Parathyroid adenoma (tissue), 2 donors: ENCODE data around the gene MYZAP.

Source experiments
- H2AFZ ChIP-seq: fragments of 300-600 bp; sonication (generic); one replicate; pipeline ENCODE4 v1.7.0; 2017; ENCODE audit warnings: antibody characterized with exemption, mild to moderate bottlenecking
- H3K27ac ChIP-seq: fragments of 300-600 bp; sonication (generic); one replicate; pipeline ENCODE4 v1.7.0; 2017
- H3K27me3 ChIP-seq: fragments of 300-600 bp; sonication (generic); one replicate; pipeline ENCODE4 v1.7.0; 2017; ENCODE audit warnings: low read length; ENCODE audit not compliant: control insufficient read depth, insufficient read depth
- H3K36me3 ChIP-seq: fragments of 300-600 bp; sonication (generic); one replicate; pipeline ENCODE4 v1.7.0; 2017; ENCODE audit warnings: low read length; ENCODE audit not compliant: control insufficient read depth, insufficient read depth
- H3K4me1 ChIP-seq: fragments of 300-600 bp; sonication (generic); one replicate; pipeline ENCODE4 v1.7.0; 2017; ENCODE audit warnings: control low read depth
- H3K4me2 ChIP-seq: fragments of 300-600 bp; sonication (generic); one replicate; pipeline ENCODE4 v1.7.0; 2017; ENCODE audit warnings: low read length
- H3K4me3 ChIP-seq: fragments of 300-600 bp; sonication (generic); one replicate; pipeline ENCODE4 v1.7.0; 2017; ENCODE audit warnings: low read depth, low read length
- H3K79me2 ChIP-seq: fragments of 300-600 bp; sonication (generic); one replicate; pipeline ENCODE4 v1.7.0; 2017; ENCODE audit warnings: control low read depth
- H3K9ac ChIP-seq: fragments of 300-600 bp; sonication (generic); one replicate; pipeline ENCODE4 v1.7.0; 2017; ENCODE audit warnings: mild to moderate bottlenecking
- H3K9me3 ChIP-seq: fragments of 300-600 bp; sonication (generic); one replicate; pipeline ENCODE4 v1.7.0; 2017; ENCODE audit warnings: low read length; ENCODE audit not compliant: control insufficient read depth
- CTCF ChIP-seq: fragments of 300-600 bp; sonication (generic); IDR thresholded peaks from one replicate; pipeline ENCODE4 v1.7.0; 2017; ENCODE audit warnings: antibody characterized with exemption, mild to moderate bottlenecking
- donor health status: primary hyperparathyroidism.

MYZAP gene

GRCh38 chr15:57548351-57548750, 43.4 kb upstream of the MYZAP start:
- no peaks in the 10 kb centered on the region for H3K4me1 ChIP-seq
- H2AFZ ChIP-seq: no peak overlapping the region
- H3K4me2 ChIP-seq: no peak overlapping the region
- no peak overlapping the region for H3K9ac ChIP-seq
- H3K79me2 ChIP-seq: no peaks in the 10 kb centered on the region
- H3K36me3 ChIP-seq: no peaks in the 10 kb centered on the region
- no peaks in the 10 kb centered on the region for H3K9me3 ChIP-seq
- TF ChIP-seq CTCF: no peak
- H3K4me3 ChIP-seq: no peak overlapping the region
- no peaks in the 10 kb centered on the region for H3K27me3 ChIP-seq
- H3K27ac ChIP-seq: no peak overlapping the region

GRCh38 chr15:57548835-57549234, 42.9 kb upstream of the MYZAP start:
- Histone ChIP-seq H3K79me2 (no peaks in the 10 kb centered on the region), H3K9me3 (no peaks in the 10 kb centered on the region), H3K27ac (no peak overlapping the region), H3K27me3 (no peaks in the 10 kb centered on the region), H3K4me2 (no peak overlapping the region), H3K4me1 (no peaks in the 10 kb centered on the region), H3K9ac (no peak overlapping the region), H3K36me3 (no peaks in the 10 kb centered on the region), H3K4me3 (no peak overlapping the region), H2AFZ (no peak overlapping the region)
- no peak for TF ChIP-seq CTCF

GRCh38 chr15:57549935-57550334, 41.8 kb upstream of the MYZAP start:
- Histone ChIP-seq H3K36me3 (no peaks in the 10 kb centered on the region), H3K27me3 (no peaks in the 10 kb centered on the region), H3K9ac (no peak overlapping the region), H3K4me1 (no peaks in the 10 kb centered on the region), H3K4me3 (no peak overlapping the region), H2AFZ (no peak overlapping the region), H3K4me2 (no peak overlapping the region), H3K9me3 (no peaks in the 10 kb centered on the region), H3K79me2 (no peaks in the 10 kb centered on the region), H3K27ac (no peak overlapping the region)
- no peak for TF ChIP-seq CTCF

- Histone ChIP-seq H3K4me1 (no peaks in the 10 kb centered on the region), H3K27ac (peak overlapping the region; percentile 49), H3K4me3 (no peak overlapping the region), H3K9ac (no peak overlapping the region), H3K4me2 (no peak overlapping the region), H3K27me3 (no peaks in the 10 kb centered on the region), H3K36me3 (no peaks in the 10 kb centered on the region), H2AFZ (no peak overlapping the region), H3K79me2 (no peaks in the 10 kb centered on the region), H3K9me3 (no peaks in the 10 kb centered on the region)
- TF ChIP-seq CTCF: no peak
Observed at GRCh38 chr15:57550640-57551039, 41.1 kb upstream of the MYZAP start.

- H3K27ac ChIP-seq: peak overlapping the region; percentile 46
- TF ChIP-seq CTCF: no peak
- H3K79me2 ChIP-seq: no peaks in the 10 kb centered on the region
- H3K9ac ChIP-seq: no peak overlapping the region
- no peak overlapping the region for H3K4me2 ChIP-seq
- no peaks in the 10 kb centered on the region for H3K27me3 ChIP-seq
- no peak overlapping the region for H2AFZ ChIP-seq
- H3K36me3 ChIP-seq: no peaks in the 10 kb centered on the region
- no peaks in the 10 kb centered on the region for H3K9me3 ChIP-seq
- H3K4me1 ChIP-seq: no peaks in the 10 kb centered on the region
- H3K4me3 ChIP-seq: no peak overlapping the region
Observed at GRCh38 chr15:57551715-57552677, 39.7 kb upstream of the MYZAP start.
